ENCODE data around the gene SYN1.

DNA sequence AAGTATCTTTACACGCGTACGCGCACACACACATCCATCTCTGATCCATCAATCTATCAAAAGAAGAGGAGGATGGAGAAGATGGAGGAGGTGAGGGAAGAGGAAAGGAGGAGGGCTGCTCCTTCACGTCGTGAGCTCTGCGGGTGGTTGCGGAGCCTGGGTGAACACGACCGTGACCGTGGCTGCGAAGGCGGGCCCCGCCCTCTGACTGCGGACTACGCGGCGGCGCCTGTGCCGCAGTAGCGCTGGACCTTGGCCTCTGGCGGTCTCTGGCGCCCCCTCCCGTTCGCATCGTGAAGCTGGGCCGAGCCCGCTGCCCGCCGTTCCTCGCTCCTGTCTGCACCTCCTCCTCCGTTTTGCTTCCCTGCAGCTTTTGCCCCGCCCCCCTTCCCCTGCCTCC, 96.4 kb downstream of the SYN1 start:
- TF ChIP-seq, protein P1, sequence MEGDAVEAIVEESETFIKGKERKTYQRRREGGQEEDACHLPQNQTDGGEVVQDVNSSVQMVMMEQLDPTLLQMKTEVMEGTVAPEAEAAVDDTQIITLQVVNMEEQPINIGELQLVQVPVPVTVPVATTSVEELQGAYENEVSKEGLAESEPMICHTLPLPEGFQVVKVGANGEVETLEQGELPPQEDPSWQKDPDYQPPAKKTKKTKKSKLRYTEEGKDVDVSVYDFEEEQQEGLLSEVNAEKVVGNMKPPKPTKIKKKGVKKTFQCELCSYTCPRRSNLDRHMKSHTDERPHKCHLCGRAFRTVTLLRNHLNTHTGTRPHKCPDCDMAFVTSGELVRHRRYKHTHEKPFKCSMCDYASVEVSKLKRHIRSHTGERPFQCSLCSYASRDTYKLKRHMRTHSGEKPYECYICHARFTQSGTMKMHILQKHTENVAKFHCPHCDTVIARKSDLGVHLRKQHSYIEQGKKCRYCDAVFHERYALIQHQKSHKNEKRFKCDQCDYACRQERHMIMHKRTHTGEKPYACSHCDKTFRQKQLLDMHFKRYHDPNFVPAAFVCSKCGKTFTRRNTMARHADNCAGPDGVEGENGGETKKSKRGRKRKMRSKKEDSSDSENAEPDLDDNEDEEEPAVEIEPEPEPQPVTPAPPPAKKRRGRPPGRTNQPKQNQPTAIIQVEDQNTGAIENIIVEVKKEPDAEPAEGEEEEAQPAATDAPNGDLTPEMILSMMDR (IDR thresholded peaks at IDR 0.05 in 8 of 11, conservative IDR thresholded peaks at IDR 0.05 in 3 of 11): peak; percentile 72 to 91 (median 84)
- TF ChIP-seq POLR2A (IDR thresholded peaks at IDR 0.05): no peak
